K562 (cell line): ENCODE measurements around the gene COQ10B. TPM values are rescaled to one million over a fixed set of nuclear protein-coding genes. Genes with fewer than 3 reads are reported as not detected.

Experiments used
- COPS2 ChIP-seq: fragments of 450-650 bp; conservative IDR thresholded peaks from 2 replicates; pipeline ENCODE4 v1.6.1; 2016; ENCODE audit warnings: mild to moderate bottlenecking, moderate library complexity
- HDAC2 ChIP-seq: fragments of 450-650 bp; IDR thresholded peaks from 2 replicates; pipeline ENCODE4 v1.6.1; 2016; ENCODE audit warnings: mild to moderate bottlenecking
- HMBOX1 ChIP-seq: sonication (generic); IDR thresholded peaks from 2 replicates; pipeline ENCODE4 v1.6.1; 2016
- REST ChIP-seq, 2 experiments: fragments of 450-650 bp; formaldehyde crosslinking in 1 of 2; IDR thresholded peaks; 2 replicates each; pipeline versions ENCODE4 v1.4.0 to v1.6.1; 2014 to 2020; ENCODE audit warnings: mild to moderate bottlenecking in 2 of 2, borderline replicate concordance in 1 of 2, low read depth in 1 of 2
- USF2 ChIP-seq: sonication (generic); formaldehyde crosslinking; IDR thresholded peaks from 2 replicates; pipeline ENCODE4 v1.5.0; 2020; ENCODE audit warnings: missing genetic modification reagents
- ZNF609 ChIP-seq: sonication (generic); formaldehyde crosslinking; IDR thresholded peaks from 2 replicates; pipeline ENCODE4 v1.8.1; 2023; ENCODE audit warnings: missing genetic modification reagents, mild to moderate bottlenecking, borderline replicate concordance
- ZNF717 ChIP-seq: fragments of 250-450 bp; sonication (Bioruptor Pico); IDR thresholded peaks from 2 replicates; pipeline ENCODE4 v1.5.0; 2021
- ZNF740 ChIP-seq, 3 experiments: fragments of 200-800 bp in 1 of 3; sonication (Bioruptor generic) in 1 of 3; sonication (generic) in 1 of 3; formaldehyde crosslinking in 1 of 3; IDR thresholded peaks; 2 replicates each; pipeline versions ENCODE4 v1.6.1 to v1.8.0; 2016 to 2022; ENCODE audit warnings: mild to moderate bottlenecking in 2 of 3, missing compliant biosample characterization in 2 of 3, missing genetic modification characterization in 2 of 3, missing genetic modification reagents in 1 of 3
- polyA plus RNA-seq, 8 experiments: library from polyadenylated mRNA; depleted of rRNA in 4 of 8; stranded (reverse) in 5 of 8; unstranded in 3 of 8; fragments of >200 nt; fragmentation: Nextera tagmentation in 2 of 8; fragmentation: Illumina TruSeq in 1 of 8; extraction: Ambion mirVana in 2 of 8; extraction: Trizol in 1 of 8; gene quantifications; 2 replicates each; pipeline versions ENCODE4 v1.2.1 to v1.2.3, GENCODE V29; 2011 to 2014; ENCODE audit warnings: inconsistent platforms in 1 of 8, missing spikeins in 1 of 8
- total RNA-seq, 7 experiments: library from RNA; depleted of rRNA in 6 of 7; stranded (reverse); fragments of >200 nt in 6 of 7; fragmentation: Illumina TruSeq in 2 of 7; extraction: Trizol in 2 of 7; gene quantifications; 2 replicates each; pipeline versions ENCODE4 v1.2.1 to v1.2.3, GENCODE V29; 2011 to 2021; ENCODE audit warnings: low replicate concordance in 1 of 7

Gene COQ10B
- total and polyA plus RNA-seq, 9 of the 15 experiments (the other 6 are each of a cell fraction or from before 2014, with no cell fraction given): 3.1 to 13.1 (median 7.7) TPM

- peak; percentile 80 for TF ChIP-seq REST (IDR thresholded peaks at IDR 0.05; ENCODE audit: borderline replicate concordance)
- TF ChIP-seq REST (CRISPR knock-in tag; IDR thresholded peaks at IDR 0.05; ENCODE audit: low read depth): no peak
- TF ChIP-seq USF2 (CRISPR knock-in tag): peak; percentile 94
- no peak for TF ChIP-seq ZNF609 (CRISPR knock-in tag)
- no peak for TF ChIP-seq ZNF717 (CRISPR knock-in tag)
- no peak for TF ChIP-seq HMBOX1
- TF ChIP-seq HDAC2: no peak
- no peak for TF ChIP-seq ZNF740 (CRISPR knock-in tag; IDR thresholded peaks at IDR 0.05)
- TF ChIP-seq ZNF740 (tag; IDR thresholded peaks at IDR 0.05): no peak
- TF ChIP-seq COPS2: no peak
Measured at GRCh38 chr2:197434541-197435513, 18.5 kb upstream of the COQ10B start, which contains the start of gene SF3B1 (continued).
